Activated naive CD4-positive, alpha-beta T cell treated with anti-CD3 and anti-CD28 coated beads, Interleukin-2, amount 50 U/mL, for 72 hours (primary cell): Measurements from ENCODE around the gene SPRED1. TPM values are rescaled to one million over a fixed set of nuclear protein-coding genes. Genes with fewer than 3 reads are reported as not detected.
"Not testable (repeated sequence)": the region's sequence is repeated elsewhere in the genome, so short reads cannot be mapped to it uniquely, and the experiment has no call there.

Experiments
- ATAC-seq, 2 donors: fragments of 150-1000 bp; cut with Tn5 transposase; 2 replicates each; pipeline ENCODE4 v1.10.0; 2021; ENCODE audit warnings: mild to moderate bottlenecking in 2 of 2, moderate library complexity in 2 of 2
- DNase-seq, 2 donors: peaks; one replicate each; pipeline ENCODE4 v3.0.0; 2021 to 2022; ENCODE audit warnings: low spot score in 2 of 2
- H3K27ac Mint-ChIP-seq, 2 donors: one replicate each; pipeline ENCODE4 v1.8.0; 2022; ENCODE audit warnings: mild to moderate bottlenecking in 2 of 2, mixed read lengths in 2 of 2
- H3K36me3 Mint-ChIP-seq, 2 donors: one replicate each; pipeline ENCODE4 v1.8.0; 2022; ENCODE audit warnings: mixed read lengths in 2 of 2
- H3K9me3 Mint-ChIP-seq, 2 donors: one replicate each; pipeline ENCODE4 v1.8.0; 2022; ENCODE audit warnings: mixed read lengths in 2 of 2
- total RNA-seq, 2 donors: library from RNA; stranded (reverse); gene quantifications; one replicate each; pipeline ENCODE4 v1.2.3, GENCODE V29; 2022

The SPRED1 gene
- total RNA-seq, 2 donors from 2014 or later = 0.05 to 1.1 TPM

GRCh38 chr15:38226608-38227266 lies 25.9 kb upstream of the SPRED1 start:
- no peak for DNase-seq
- Mint-ChIP-seq H3K27ac (no peak overlapping the region), H3K36me3 (no peaks in the 10 kb centered on the region), H3K9me3 (no peaks in the 10 kb centered on the region)
- no peak for ATAC-seq

GRCh38 chr15:38227941-38228340 lies 24.7 kb upstream of the SPRED1 start:
- H3K9me3 Mint-ChIP-seq = no peaks in the 10 kb centered on the region
- DNase-seq (no peak), ATAC-seq (no peak)
- H3K27ac Mint-ChIP-seq = no peak overlapping the region
- H3K36me3 Mint-ChIP-seq = no peaks in the 10 kb centered on the region

- ATAC-seq (no peak), DNase-seq (no peak)
- H3K36me3 Mint-ChIP-seq = no peaks in the 10 kb centered on the region
- no peak overlapping the region for H3K27ac Mint-ChIP-seq
- H3K9me3 Mint-ChIP-seq = no peaks in the 10 kb centered on the region
These were observed 24.0 kb upstream of the SPRED1 start for GRCh38 chr15:38228618-38229017.

- ATAC-seq = no peak
- H3K27ac Mint-ChIP-seq = no peak overlapping the region
- DNase-seq = no peak
- H3K9me3 Mint-ChIP-seq = no peaks in the 10 kb centered on the region
- H3K36me3 Mint-ChIP-seq = no peaks in the 10 kb centered on the region
These were observed 22.8 kb upstream of the SPRED1 start for GRCh38 chr15:38229705-38230310.

- H3K27ac Mint-ChIP-seq = no peak overlapping the region
These were observed 21.2 kb upstream of the SPRED1 start for GRCh38 chr15:38231436-38231835.

GRCh38 chr15:38237021-38237420 lies 15.6 kb upstream of the SPRED1 start:
- not testable (repeated sequence) for ATAC-seq, H3K36me3 Mint-ChIP-seq, H3K9me3 Mint-ChIP-seq, DNase-seq, H3K27ac Mint-ChIP-seq

More at GRCh38 chr15:38231436-38231835, 21.2 kb upstream of the SPRED1 start:
- no peak for DNase-seq
- ATAC-seq = no peak
- Mint-ChIP-seq H3K9me3 (no peaks in the 10 kb centered on the region), H3K36me3 (no peaks in the 10 kb centered on the region)

- Mint-ChIP-seq H3K27ac (no peak overlapping the region), H3K9me3 (no peaks in the 10 kb centered on the region)
- no peak for ATAC-seq
These were observed 14.3 kb upstream of the SPRED1 start for GRCh38 chr15:38238311-38238710.

GRCh38 chr15:38242055-38242454 lies 10.6 kb upstream of the SPRED1 start:
- H3K36me3 Mint-ChIP-seq = no peaks in the 10 kb centered on the region
- no peak overlapping the region for H3K27ac Mint-ChIP-seq
- no peaks in the 10 kb centered on the region for H3K9me3 Mint-ChIP-seq
- no peak for DNase-seq
- no peak for ATAC-seq

More at GRCh38 chr15:38238311-38238710, 14.3 kb upstream of the SPRED1 start:
- H3K36me3 Mint-ChIP-seq = no peaks in the 10 kb centered on the region
- DNase-seq = no peak

GRCh38 chr15:38243278-38244055 lies 9.2 kb upstream of the SPRED1 start:
- Mint-ChIP-seq H3K9me3 (no peaks in the 10 kb centered on the region), H3K36me3 (no peaks in the 10 kb centered on the region), H3K27ac (no peak overlapping the region)
- DNase-seq (no peak), ATAC-seq (no peak)

GRCh38 chr15:38247336-38247735 lies 5.3 kb upstream of the SPRED1 start:
- DNase-seq (no peak), ATAC-seq (no peak)
- Mint-ChIP-seq H3K36me3 (no peaks in the 10 kb centered on the region), H3K27ac (no peak overlapping the region), H3K9me3 (no peaks in the 10 kb centered on the region)

GRCh38 chr15:38253351-38253781 lies 730 bp downstream of the SPRED1 start:
- Mint-ChIP-seq H3K9me3 (no peaks in the 10 kb centered on the region), H3K27ac (peak overlapping the region in 1 of 2 donors; percentile 5), H3K36me3 (no peaks in the 10 kb centered on the region)
- peak in 1 of 2 donors; percentile 26 for ATAC-seq
- no peak for DNase-seq

- Mint-ChIP-seq H3K36me3 (no peaks in the 10 kb centered on the region), H3K9me3 (no peaks in the 10 kb centered on the region), H3K27ac (no peak overlapping the region)
- ATAC-seq = peak in 1 of 2 donors; percentile 53
- peak in 1 of 2 donors; percentile 7 for DNase-seq
These were observed 1.6 kb downstream of the SPRED1 start for GRCh38 chr15:38254051-38254883.

GRCh38 chr15:38255690-38256089 lies 3.1 kb downstream of the SPRED1 start:
- Mint-ChIP-seq H3K9me3 (no peaks in the 10 kb centered on the region), H3K27ac (no peak overlapping the region), H3K36me3 (no peaks in the 10 kb centered on the region)
- ATAC-seq (no peak), DNase-seq (no peak)

- H3K27ac Mint-ChIP-seq = no peak overlapping the region
- no peaks in the 10 kb centered on the region for H3K9me3 Mint-ChIP-seq
- H3K36me3 Mint-ChIP-seq = no peaks in the 10 kb centered on the region
- ATAC-seq = no peak
- no peak for DNase-seq
These were observed 5.0 kb downstream of the SPRED1 start for GRCh38 chr15:38257676-38258075.

- DNase-seq (no peak), ATAC-seq (no peak)
- no peak overlapping the region for H3K27ac Mint-ChIP-seq
- H3K9me3 Mint-ChIP-seq = no peaks in the 10 kb centered on the region
- no peaks in the 10 kb centered on the region for H3K36me3 Mint-ChIP-seq
These were observed 6.5 kb downstream of the SPRED1 start for GRCh38 chr15:38259134-38259533.

- Mint-ChIP-seq H3K36me3 (no peaks in the 10 kb centered on the region), H3K9me3 (no peaks in the 10 kb centered on the region), H3K27ac (no peak overlapping the region)
- ATAC-seq = no peak
- no peak for DNase-seq
These were observed 7.4 kb downstream of the SPRED1 start for GRCh38 chr15:38260077-38260476.

- ATAC-seq = no peak
- DNase-seq = no peak
- no peak overlapping the region for H3K27ac Mint-ChIP-seq
- H3K36me3 Mint-ChIP-seq = no peaks in the 10 kb centered on the region
- H3K9me3 Mint-ChIP-seq = no peaks in the 10 kb centered on the region
These were observed 10.6 kb downstream of the SPRED1 start for GRCh38 chr15:38263251-38263650.
